ENCODE measurements around the gene ITPR1.

- no peak for TF ChIP-seq POLR2AphosphoS5 (IDR thresholded peaks at IDR 0.05; ENCODE audit: low read depth, low read length)
- TF ChIP-seq, protein P1, sequence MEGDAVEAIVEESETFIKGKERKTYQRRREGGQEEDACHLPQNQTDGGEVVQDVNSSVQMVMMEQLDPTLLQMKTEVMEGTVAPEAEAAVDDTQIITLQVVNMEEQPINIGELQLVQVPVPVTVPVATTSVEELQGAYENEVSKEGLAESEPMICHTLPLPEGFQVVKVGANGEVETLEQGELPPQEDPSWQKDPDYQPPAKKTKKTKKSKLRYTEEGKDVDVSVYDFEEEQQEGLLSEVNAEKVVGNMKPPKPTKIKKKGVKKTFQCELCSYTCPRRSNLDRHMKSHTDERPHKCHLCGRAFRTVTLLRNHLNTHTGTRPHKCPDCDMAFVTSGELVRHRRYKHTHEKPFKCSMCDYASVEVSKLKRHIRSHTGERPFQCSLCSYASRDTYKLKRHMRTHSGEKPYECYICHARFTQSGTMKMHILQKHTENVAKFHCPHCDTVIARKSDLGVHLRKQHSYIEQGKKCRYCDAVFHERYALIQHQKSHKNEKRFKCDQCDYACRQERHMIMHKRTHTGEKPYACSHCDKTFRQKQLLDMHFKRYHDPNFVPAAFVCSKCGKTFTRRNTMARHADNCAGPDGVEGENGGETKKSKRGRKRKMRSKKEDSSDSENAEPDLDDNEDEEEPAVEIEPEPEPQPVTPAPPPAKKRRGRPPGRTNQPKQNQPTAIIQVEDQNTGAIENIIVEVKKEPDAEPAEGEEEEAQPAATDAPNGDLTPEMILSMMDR (IDR thresholded peaks at IDR 0.05) = no peak
- TF ChIP-seq, protein P2, sequence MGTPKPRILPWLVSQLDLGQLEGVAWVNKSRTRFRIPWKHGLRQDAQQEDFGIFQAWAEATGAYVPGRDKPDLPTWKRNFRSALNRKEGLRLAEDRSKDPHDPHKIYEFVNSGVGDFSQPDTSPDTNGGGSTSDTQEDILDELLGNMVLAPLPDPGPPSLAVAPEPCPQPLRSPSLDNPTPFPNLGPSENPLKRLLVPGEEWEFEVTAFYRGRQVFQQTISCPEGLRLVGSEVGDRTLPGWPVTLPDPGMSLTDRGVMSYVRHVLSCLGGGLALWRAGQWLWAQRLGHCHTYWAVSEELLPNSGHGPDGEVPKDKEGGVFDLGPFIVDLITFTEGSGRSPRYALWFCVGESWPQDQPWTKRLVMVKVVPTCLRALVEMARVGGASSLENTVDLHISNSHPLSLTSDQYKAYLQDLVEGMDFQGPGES (IDR thresholded peaks at IDR 0.05; ENCODE audit: low read depth, low read length) = no peak
Observed at GRCh38 chr3:4814904-4815574, 321.9 kb downstream of the ITPR1 start.

Measured in SK-N-SH (cell line).